Activated CD8-positive, alpha-beta memory T cell treated with anti-CD3 and anti-CD28 coated beads, Interleukin-2, amount 50 U/mL, for 4 hours (primary cell): ENCODE results near the gene PHETA1.

Source experiments
- DNase-seq: peaks from one replicate; pipeline ENCODE4 v3.0.0-alpha.2; 2020

Gene PHETA1

GRCh38 chr12:111368788-111369495 lies at the start of gene PHETA1:
PHETA1 (minus strand) TSS chr12:111369095; CDS start chr12:111363427, 5,668 bp downstream.
- peak; percentile 80 for DNase-seq

DNA sequence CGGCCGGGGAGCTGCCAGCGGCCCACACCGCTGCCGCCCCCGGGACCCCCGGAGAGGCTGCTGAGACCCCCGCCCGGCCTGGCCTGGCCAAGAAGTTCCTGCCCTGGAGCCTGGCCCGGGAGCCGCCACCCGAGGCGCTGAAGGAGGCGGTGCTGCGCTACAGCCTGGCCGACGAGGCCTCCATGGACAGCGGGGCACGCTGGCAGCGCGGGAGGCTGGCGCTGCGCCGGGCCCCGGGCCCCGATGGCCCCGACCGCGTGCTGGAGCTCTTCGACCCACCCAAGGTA lies 49.6 kb upstream of the PHETA1 start:
- no peak for DNase-seq

- no peak for DNase-seq
These were observed 49.1 kb upstream of the PHETA1 start for GRCh38 chr12:111417784-111418593.

GRCh38 chr12:111417290-111417689 lies 48.4 kb upstream of the PHETA1 start:
- no peak for DNase-seq

DNA sequence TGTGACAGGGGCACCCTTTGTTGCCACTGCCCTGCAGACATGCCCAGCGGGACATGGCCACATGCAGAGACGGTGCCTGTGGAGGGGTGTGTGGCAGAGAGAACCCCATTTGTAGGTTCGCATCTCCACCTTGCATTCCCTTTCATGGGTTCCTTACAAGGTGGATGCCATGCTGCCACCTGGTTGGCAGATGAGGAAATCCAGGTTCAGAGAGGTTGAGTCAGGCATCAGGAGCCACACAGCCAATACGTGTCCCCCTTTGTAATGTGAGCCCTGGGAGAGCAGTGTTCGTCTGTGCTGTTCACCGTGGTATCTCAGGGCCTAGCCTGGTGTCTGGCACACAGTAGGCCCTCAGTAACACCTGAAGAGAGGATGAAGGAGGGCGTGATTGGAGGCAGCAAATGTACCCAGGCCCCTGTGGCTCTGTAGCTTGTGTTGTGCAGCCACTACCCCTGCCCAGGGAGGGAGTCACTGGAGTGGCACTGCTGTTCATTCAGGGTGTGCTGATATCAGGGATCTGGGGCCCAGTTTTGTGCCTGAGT lies 45.9 kb upstream of the PHETA1 start:
- no peak for DNase-seq

DNA sequence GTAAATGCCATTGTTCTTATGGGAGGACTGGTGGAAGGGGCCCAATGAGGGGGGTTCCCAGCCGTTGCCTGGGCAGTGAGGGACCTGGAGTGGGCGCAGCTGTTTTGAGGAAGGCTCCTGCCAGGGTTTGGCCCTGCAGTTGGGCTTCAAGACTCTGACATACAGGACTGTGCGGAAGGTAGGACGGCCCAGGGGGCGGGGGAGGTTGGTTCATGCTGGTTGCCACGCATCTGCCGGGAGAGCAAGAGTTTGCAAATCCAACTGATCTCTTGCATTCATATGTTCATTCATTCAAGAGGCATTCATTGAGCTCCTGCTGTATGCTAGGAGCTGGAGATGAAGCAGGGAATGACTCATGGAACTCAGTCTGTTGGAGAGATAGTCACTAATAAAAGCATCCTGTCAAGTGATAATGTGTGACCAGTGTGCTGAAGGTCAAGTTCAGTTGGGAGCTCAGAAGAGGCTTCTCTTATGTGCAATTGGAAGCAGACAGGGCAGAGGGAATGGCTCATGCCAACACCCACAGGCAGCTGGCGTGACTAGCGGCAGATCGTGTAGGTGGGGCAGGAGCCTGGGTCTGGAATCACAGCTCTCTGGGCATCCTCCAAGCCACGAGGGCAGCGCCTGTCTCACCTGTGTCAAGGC lies 44.7 kb upstream of the PHETA1 start:
- DNase-seq: no peak

- DNase-seq: no peak
These were observed 44.0 kb upstream of the PHETA1 start for GRCh38 chr12:111412830-111413441.

DNA sequence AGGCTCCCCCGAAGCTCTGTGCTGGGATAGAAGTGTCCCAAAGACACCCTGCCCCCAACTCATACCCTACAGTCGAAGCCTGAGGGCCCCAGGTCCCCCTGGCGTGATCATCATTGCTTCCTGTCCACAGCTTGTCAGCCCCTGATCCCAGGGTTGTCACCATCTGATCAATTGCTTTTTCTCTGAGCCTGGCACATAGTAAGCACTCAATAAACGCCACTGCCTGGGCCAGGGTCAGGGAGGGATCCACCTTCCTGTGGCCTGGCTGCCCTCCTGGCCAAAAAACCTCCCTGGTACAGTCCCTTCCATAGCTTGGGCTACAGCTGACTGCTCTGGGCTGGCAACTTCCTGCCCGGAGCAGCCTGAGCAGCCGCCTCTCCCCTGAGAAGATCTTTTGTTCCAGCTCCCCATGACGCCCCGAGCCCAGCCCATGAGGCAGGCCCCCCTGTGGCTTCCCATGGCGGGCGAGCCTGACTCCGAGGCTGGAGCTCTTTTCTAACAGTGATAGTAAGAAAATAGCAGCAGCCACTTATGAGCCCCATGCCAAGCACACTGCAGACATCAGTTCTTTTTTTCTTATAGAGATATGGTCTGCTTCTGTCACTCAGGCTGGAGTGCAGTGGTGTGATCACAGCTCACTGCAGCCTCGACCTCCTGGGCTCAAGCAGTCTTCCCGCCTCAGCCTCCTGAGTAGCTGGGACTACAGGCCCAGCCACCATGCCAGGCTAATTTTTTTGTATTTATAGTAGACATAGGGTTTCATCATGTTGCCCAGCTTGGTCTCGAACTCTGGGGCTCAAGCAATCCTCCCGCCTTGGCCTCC lies 43.3 kb upstream of the PHETA1 start:
- no peak for DNase-seq

- no peak for DNase-seq
These were observed 42.4 kb upstream of the PHETA1 start for GRCh38 chr12:111411185-111411764.

GRCh38 chr12:111410431-111411184 lies 41.7 kb upstream of the PHETA1 start:
- DNase-seq: no peak

- DNase-seq: no peak
These were observed 41.0 kb upstream of the PHETA1 start for GRCh38 chr12:111409780-111410430.

DNA sequence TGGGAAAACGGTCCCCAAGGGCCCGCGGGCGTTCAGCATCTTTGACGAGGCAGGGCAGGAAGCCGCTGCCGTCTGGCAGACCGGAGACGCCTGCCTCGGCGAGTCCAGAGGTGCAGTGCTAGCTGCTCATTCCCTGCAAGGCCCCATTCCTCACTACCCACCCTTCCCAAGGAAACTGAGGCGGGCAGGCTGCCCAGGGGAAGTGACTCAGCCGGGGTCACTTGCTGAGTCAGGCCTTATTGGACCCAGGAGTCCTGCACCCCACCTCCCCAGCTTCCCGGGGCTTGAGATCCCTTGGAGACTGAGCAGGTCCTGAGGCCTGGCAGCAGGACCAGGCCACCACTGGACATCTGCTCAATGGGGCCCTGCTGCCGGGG lies 40.5 kb upstream of the PHETA1 start:
- DNase-seq: no peak

DNA sequence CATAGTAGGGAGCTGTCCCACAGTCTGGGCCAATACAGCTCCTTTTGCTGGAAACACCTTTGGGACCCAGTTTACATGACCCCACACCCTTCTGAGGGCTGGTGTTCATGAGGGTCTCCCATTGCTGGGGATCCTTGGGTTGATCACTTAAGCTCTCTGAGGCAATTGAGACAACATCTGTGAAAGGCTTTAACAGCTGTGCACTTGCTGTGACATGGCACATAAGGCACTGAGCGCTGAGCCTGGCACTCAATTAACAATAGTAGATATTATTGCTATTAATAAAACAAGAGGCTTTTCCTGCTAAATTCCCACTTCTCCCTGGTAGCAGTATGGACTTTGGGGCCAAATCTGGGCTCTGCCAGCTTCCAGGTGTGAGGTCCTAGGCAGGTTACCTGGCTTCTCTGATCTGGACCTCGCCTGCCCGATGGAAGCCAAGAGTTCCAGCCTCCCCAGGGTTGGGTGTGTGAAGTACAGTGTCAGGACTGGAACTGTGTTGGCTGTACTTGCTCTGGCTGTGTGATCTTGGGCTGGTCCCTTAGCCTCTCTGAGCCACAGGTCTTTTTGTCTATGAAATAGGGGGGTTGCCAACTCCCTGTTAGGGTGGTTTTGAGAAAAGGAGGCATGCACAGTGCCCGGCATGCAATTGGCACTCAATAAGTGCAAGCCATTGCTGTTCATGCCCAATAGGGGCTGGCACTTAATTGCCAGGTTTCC lies 39.9 kb upstream of the PHETA1 start:
- DNase-seq: no peak

DNA sequence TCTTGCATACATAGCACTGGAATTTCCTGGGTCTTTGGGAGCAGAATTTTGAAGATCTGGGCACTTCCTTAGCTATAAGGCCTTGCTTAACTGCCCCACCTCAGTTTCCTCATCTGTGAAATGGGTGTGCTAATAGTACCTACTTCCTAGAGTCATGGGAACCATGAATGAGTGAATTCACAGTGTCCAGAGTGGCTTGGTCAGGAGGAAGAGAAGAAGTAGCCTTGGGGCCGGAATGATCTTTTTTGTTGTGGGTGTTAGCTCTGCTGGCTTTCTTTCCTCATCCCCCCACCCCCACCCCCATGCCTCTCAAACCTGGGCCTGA lies 39.2 kb upstream of the PHETA1 start:
- DNase-seq: no peak

- no peak for DNase-seq
These were observed 38.7 kb upstream of the PHETA1 start for GRCh38 chr12:111407377-111408115.

DNA sequence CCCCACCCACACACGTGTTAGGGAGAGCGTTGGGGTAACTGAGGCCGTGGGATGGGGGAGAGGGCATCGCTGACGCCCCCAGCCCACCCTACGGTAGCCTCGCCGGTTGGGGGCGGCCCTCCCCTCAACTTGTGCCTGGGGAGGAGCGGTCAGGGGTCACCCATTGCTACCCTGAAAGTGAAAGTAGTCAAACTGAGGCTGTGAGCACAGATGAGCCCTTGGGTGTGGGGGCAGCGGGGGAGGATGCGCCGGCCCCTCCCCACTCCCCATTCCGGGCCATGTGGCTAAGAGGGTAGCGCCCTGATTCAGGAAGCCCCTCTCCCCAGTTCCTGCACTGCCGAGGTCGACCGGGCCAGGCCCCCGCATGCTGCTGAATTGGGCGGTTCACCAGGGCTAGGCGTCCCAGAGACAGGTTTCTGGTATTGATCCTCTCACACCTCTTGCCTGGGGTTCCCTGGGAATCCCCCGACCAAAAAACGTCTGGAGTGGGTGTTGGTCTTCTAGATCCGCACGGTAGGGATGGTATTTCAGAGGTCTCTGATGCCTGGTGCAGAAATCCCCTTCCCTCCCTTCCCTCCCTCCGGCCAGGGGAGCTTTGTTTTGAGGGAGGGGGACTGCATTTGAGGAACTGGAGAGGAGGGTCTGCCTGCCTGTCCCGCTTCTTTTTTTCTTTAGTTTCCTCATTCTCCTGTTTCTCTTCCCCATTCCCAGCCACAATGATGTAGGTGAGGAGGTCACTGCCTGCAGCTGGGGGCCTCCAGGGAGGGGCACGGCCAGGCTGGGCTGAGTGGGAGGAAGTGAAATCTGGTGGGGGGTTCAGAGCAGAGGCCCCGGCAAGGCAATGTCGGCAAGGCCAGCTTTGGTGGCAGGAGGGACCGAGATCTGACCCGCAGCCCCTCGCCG lies 37.8 kb upstream of the PHETA1 start:
- DNase-seq: peak; percentile 60

DNA sequence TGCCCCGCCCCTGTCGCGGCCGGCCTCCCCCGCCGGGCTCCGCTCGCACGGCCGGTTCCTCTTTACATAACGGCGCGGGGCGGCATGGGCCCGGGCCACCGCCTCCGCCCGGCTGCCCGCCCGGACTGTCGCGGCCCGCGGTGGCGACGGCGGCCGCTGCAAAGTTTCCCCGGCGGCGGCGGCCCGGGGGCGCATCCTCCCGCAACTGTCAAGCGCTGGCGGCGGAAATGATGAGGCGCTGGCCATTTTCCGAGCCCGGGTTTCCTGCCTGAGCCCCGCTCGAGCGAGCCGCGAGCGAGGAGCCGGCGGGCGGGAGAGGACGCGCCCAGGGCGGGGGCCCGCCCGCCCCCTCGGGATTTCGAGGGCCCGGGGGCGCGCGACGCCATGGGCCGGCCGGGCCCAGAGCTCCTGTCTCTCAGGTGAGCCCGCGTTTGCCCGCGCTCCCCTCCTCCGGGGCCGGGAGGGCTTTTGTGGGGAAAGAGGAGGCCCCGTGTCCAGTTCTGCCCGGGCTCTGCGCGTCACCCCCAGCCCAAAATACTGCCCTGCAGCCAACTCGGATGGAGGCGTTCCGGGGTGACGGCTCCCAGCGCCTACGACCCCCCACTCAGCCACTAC lies 37.1 kb upstream of the PHETA1 start, which contains the start of gene SH2B3:
SH2B3 (plus strand) TSS at position 65 of the 615 bp plus-strand sequence. CDS start 12,223 bp downstream, outside the sequence.
- peak; percentile 40 for DNase-seq
